Activated naive CD4-positive, alpha-beta T cell treated with anti-CD3 and anti-CD28 coated beads for 36 hours (primary cell): Measurements from ENCODE around the gene G6PC2. TPM values are rescaled to one million over a fixed set of nuclear protein-coding genes. Genes with fewer than 3 reads are reported as not detected.
A peak's percentile ranks its signal among the peaks of the same experiment; 100 is the strongest.

Experiments used
- CTCF ChIA-PET: fragments of 350-600 bp; sonication (Branson Sonifier 250); formaldehyde crosslinking; loops from one replicate; lab custom pipeline; 2021; ENCODE audit warnings: antibody characterized with exemption; lab: Charles Lee
- DNase-seq: peaks from one replicate; pipeline ENCODE4 v3.0.0-alpha.2; 2020
- H3K27ac Mint-ChIP-seq: one replicate; pipeline ENCODE4 v1.8.0; 2021; ENCODE audit warnings: mild to moderate bottlenecking, mixed read lengths
- H3K27me3 Mint-ChIP-seq: one replicate; pipeline ENCODE4 v1.8.0; 2021; ENCODE audit warnings: low read depth, mixed read lengths
- H3K36me3 Mint-ChIP-seq: one replicate; pipeline ENCODE4 v1.8.0; 2021; ENCODE audit warnings: low read depth, mixed read lengths
- H3K4me1 Mint-ChIP-seq: one replicate; pipeline ENCODE4 v1.8.0; 2021; ENCODE audit warnings: low read depth, mixed read lengths
- H3K4me3 Mint-ChIP-seq: one replicate; pipeline ENCODE4 v1.8.0; 2021; ENCODE audit warnings: mild to moderate bottlenecking, moderate library complexity, mixed read lengths
- H3K9me3 Mint-ChIP-seq: one replicate; pipeline ENCODE4 v1.8.0; 2021; ENCODE audit warnings: mixed read lengths
- intact Hi-C: fragments of 100-400 bp; cut with micrococcal nuclease; formaldehyde crosslinking; loops from one replicate; pipeline ENCODE4 v1.15.1; 2023
- total RNA-seq, 2 experiments: library from RNA; stranded (reverse); gene quantifications; one replicate each; pipeline ENCODE4 v1.2.3, GENCODE V29; 2021

G6PC2 gene
- total RNA-seq, 2 experiments from 2014 or later, result not detected

GRCh38 chr2:168884975-168885374, 16.1 kb upstream of the G6PC2 start:
- no peaks in the 10 kb centered on the region for H3K9me3 Mint-ChIP-seq
- H3K27ac Mint-ChIP-seq, result no peak overlapping the region
- no peak overlapping the region for H3K4me3 Mint-ChIP-seq
- peaks cover 12% of the 10 kb centered on the region for H3K4me1 Mint-ChIP-seq
- CTCF ChIA-PET, result no interaction called here
- peaks cover 24% of the 10 kb centered on the region for H3K36me3 Mint-ChIP-seq
- no peak for DNase-seq
- intact Hi-C loops, result no loop called here
- H3K27me3 Mint-ChIP-seq, result no peaks in the 10 kb centered on the region

- peak; percentile 5 for DNase-seq
- CTCF ChIA-PET, result no interaction called here
- Mint-ChIP-seq H3K27me3 (peaks cover 2% of the 10 kb centered on the region), H3K27ac (peak overlapping the region; percentile 90), H3K9me3 (no peaks in the 10 kb centered on the region), H3K36me3 (peaks cover 24% of the 10 kb centered on the region), H3K4me1 (peaks cover 13% of the 10 kb centered on the region), H3K4me3 (peak overlapping the region; percentile 100)
- intact Hi-C loops, result loop anchor here (1.0 to 5.0 kb wide), 3 partner anchors 11 to 803 kb away; partner anchors contain the start of genes CFAP210, PHOSPHO2 and STK39
Observed at GRCh38 chr2:168889635-168890005, 11.5 kb upstream of the G6PC2 start.

DNA sequence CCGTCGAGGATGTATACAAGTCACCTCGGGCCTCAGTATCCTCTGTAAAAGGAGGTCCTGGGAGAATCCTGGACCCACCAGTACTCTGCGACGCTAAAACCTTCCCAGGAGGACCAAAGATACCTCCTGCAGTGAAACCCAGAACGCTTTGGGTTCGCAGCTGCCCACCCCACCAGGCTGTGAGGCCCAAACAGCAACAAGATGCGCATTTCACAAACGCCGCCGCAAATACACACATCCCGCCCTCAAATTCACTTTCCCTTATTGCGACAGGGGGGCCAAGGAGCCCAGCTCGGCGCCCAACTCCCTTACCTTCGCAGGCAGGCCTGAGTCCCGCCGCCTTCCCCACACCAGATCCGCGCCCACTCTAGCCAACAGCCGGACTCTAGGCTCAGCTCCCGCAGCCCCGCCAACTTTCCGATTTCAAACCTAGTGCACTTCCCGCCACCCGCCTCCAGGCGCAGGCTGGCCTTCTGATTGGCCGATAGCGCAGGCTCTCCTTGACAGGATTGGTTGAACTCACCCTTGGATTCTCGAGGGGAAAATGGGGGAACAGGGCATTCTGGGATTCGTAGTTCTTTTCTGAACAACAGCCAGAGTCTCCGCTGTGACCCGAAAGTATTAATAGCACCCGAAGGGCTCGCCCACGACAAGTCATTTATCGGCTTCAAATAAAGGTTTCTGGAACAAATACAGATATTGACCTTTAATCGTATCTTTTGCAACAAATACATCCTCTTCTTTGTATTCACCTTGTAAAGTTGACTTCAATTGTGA, 10.9 kb upstream of the G6PC2 start, which contains the start of gene SPC25:
SPC25 (minus strand) TSS at position 425 of the 777 bp plus-strand sequence. CDS start 911 bp downstream, outside the sequence.
- CTCF ChIA-PET, result no interaction called here
- Mint-ChIP-seq H3K27me3 (peaks cover 2% of the 10 kb centered on the region), H3K36me3 (peaks cover 24% of the 10 kb centered on the region), H3K4me1 (peaks cover 11% of the 10 kb centered on the region), H3K27ac (peak within 1 kb of the TSS; percentile 90), H3K9me3 (no peaks in the 10 kb centered on the region), H3K4me3 (peak within 1 kb of the TSS; percentile 100)
- intact Hi-C loops, result loop anchor here (1.0 to 5.0 kb wide), 3 partner anchors 10 to 802 kb away; partner anchors contain the start of genes CFAP210, PHOSPHO2 and STK39
- DNase-seq, result peak; percentile 95

GRCh38 chr2:168892327-168892726, 8.8 kb upstream of the G6PC2 start:
- CTCF ChIA-PET, result no interaction called here

GRCh38 chr2:168894101-168894500, 7.0 kb upstream of the G6PC2 start:
- H3K36me3 Mint-ChIP-seq, result peaks cover 5% of the 10 kb centered on the region
- no peak overlapping the region for H3K27ac Mint-ChIP-seq
- H3K27me3 Mint-ChIP-seq, result peaks cover 2% of the 10 kb centered on the region
- H3K9me3 Mint-ChIP-seq, result no peaks in the 10 kb centered on the region
- DNase-seq, result no peak
- CTCF ChIA-PET, result no interaction called here
- H3K4me1 Mint-ChIP-seq, result peaks cover 6% of the 10 kb centered on the region
- intact Hi-C loops, result loop anchor here (5.0 kb wide), 2 partner anchors 647 to 798 kb away; partner anchors contain the start of genes CFAP210, PHOSPHO2 and STK39
- H3K4me3 Mint-ChIP-seq, result no peak overlapping the region

More at GRCh38 chr2:168892327-168892726, 8.8 kb upstream of the G6PC2 start:
- H3K9me3 Mint-ChIP-seq, result no peaks in the 10 kb centered on the region
- H3K27ac Mint-ChIP-seq, result no peak overlapping the region
- no peak for DNase-seq
- peaks cover 17% of the 10 kb centered on the region for H3K36me3 Mint-ChIP-seq
- H3K4me1 Mint-ChIP-seq, result peaks cover 6% of the 10 kb centered on the region
- no peak overlapping the region for H3K4me3 Mint-ChIP-seq
- intact Hi-C loops, result loop anchor here (5.0 kb wide), 2 partner anchors 645 to 800 kb away; partner anchors contain the start of genes CFAP210, PHOSPHO2 and STK39
- H3K27me3 Mint-ChIP-seq, result peaks cover 2% of the 10 kb centered on the region

DNA sequence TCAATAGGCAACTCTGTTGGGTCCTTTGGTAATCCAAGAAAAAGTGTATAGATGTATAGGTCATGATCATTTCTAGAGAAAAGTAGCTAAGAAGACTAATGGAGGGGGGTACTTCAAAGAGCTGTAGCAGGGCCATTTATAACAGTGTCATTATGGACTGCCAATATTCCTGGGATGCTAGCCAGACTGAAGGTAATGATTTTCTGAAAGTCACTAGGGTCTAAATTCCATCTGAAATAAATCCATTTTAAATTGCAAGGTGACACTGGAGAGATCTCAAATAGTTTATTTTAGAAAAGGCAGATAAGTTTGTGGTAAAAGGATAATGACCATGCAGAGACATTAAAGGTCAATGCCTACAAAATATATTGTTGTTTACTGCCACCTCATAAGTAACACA, 6.4 kb upstream of the G6PC2 start:
- CTCF ChIA-PET, result no interaction called here
- no peak for DNase-seq
- no peak overlapping the region for H3K4me3 Mint-ChIP-seq
- intact Hi-C loops, result loop anchor here (5.0 kb wide), 2 partner anchors 647 to 798 kb away; partner anchors contain the start of genes CFAP210, PHOSPHO2 and STK39
- H3K27ac Mint-ChIP-seq, result no peak overlapping the region
- H3K27me3 Mint-ChIP-seq, result peaks cover 2% of the 10 kb centered on the region
- H3K9me3 Mint-ChIP-seq, result no peaks in the 10 kb centered on the region
- H3K36me3 Mint-ChIP-seq, result peaks cover 4% of the 10 kb centered on the region
- H3K4me1 Mint-ChIP-seq, result peaks cover 4% of the 10 kb centered on the region

DNA sequence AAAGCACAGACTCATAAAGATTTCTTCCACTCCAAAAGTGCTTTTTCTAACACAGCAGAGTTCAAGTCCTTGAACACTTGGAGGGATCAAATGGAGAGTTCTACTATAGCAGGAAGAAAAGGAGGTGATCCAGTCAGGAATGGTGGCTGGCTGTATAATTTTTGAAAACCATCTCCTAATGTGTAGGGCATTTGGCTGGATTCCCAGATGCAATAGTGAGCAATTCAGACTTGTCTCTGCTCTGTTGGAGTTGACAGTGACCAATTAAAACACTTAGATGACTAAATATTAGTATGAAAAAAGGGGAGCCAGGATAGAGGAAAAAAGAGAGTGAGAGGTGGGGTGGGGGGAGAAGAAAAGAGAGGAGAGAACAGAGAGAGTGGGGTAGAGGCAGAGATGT, 5.3 kb upstream of the G6PC2 start:
- no peak overlapping the region for H3K27ac Mint-ChIP-seq
- intact Hi-C loops, result no loop called here
- peaks cover under 1% of the 10 kb centered on the region for H3K4me1 Mint-ChIP-seq
- CTCF ChIA-PET, result no interaction called here
- peaks cover 2% of the 10 kb centered on the region for H3K27me3 Mint-ChIP-seq
- no peaks in the 10 kb centered on the region for H3K36me3 Mint-ChIP-seq
- no peak for DNase-seq
- H3K9me3 Mint-ChIP-seq, result no peaks in the 10 kb centered on the region
- H3K4me3 Mint-ChIP-seq, result no peak overlapping the region

DNA sequence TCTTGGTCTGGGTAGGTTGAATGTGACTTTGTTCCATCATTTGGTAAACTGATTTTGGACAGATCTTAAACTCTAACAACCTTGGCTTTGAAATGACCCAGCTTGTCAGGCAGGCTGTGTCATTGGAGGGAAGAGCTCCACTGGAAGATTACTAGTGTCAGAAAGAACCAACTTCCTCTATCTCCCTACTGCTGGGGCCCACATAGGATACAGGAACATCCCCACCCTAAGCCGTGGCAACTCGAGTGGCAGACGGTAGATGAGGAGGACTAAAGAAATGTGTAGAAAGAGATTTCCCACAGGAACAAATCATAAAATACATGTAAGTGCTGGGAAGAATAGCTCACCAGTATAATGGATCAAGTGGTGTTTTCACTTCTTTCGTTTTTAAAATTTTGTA, 4.3 kb upstream of the G6PC2 start:
- Mint-ChIP-seq H3K27ac (no peak overlapping the region), H3K4me3 (no peak overlapping the region), H3K27me3 (no peaks in the 10 kb centered on the region), H3K9me3 (no peaks in the 10 kb centered on the region), H3K36me3 (no peaks in the 10 kb centered on the region), H3K4me1 (no peaks in the 10 kb centered on the region)
- CTCF ChIA-PET, result no interaction called here
- intact Hi-C loops, result no loop called here
- no peak for DNase-seq

DNA sequence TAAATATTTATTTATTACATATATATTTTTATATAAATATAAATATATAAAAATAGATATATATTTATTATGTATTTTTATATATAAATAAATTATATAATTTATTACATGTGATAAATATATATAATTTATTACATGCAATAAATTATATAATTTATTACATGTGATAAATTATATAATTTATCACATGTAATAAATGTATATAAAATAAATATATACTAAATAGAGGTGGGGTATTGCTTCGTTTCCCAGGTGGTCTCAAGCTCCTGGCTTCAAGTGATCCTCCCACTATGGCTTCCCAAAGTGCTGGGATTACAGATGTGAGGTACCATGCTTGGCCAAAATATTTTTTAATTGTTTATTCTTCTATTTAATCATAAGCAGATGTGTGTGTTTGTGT, 3.6 kb upstream of the G6PC2 start:
- no peak for DNase-seq
- Mint-ChIP-seq H3K36me3 (no peaks in the 10 kb centered on the region), H3K4me3 (no peak overlapping the region), H3K9me3 (no peaks in the 10 kb centered on the region), H3K4me1 (no peaks in the 10 kb centered on the region), H3K27me3 (no peaks in the 10 kb centered on the region), H3K27ac (no peak overlapping the region)
- intact Hi-C loops, result no loop called here
- CTCF ChIA-PET, result no interaction called here

DNA sequence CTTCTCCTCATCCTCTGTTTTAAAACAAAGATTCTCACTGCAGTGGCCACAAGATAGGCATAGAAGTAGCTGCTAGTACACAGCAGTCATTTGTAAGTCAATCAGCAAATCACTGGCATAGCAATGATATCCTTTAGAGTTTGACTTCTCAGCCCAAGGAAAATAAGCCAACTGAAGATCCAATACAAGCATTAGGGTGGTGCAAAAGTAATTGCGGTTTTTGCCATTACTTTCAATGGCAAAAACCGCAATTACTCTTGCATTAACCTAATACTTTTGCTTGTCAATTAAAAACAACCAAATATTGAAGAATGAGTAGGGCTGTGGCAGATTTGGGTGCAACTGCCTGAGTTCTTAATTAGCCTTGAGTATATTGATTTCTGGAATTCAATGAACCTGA, 2.8 kb downstream of the G6PC2 start:
- H3K27me3 Mint-ChIP-seq, result peaks cover 17% of the 10 kb centered on the region
- H3K4me3 Mint-ChIP-seq, result no peak overlapping the region
- no peaks in the 10 kb centered on the region for H3K36me3 Mint-ChIP-seq
- H3K27ac Mint-ChIP-seq, result no peak overlapping the region
- H3K4me1 Mint-ChIP-seq, result no peaks in the 10 kb centered on the region
- no peak for DNase-seq
- H3K9me3 Mint-ChIP-seq, result no peaks in the 10 kb centered on the region
- intact Hi-C loops, result no loop called here
- CTCF ChIA-PET, result no interaction called here

DNA sequence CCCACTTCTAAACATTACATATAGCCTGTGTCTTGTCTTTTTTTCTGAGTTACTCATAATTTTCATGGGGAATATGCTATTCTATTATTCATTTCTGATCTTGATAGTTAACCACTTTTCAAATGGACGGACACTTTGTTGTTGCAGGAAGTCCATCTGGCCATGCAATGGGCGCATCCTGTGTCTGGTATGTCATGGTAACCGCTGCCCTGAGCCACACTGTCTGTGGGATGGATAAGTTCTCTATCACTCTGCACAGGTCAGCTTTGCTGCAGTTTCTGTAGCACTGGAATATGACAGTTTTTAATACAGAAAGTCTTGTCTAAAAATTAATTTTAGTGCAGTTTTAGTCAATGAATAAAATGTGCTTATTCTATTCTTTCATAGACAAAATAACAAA, 3.3 kb downstream of the G6PC2 start:
- H3K27ac Mint-ChIP-seq, result no peak overlapping the region
- intact Hi-C loops, result no loop called here
- CTCF ChIA-PET, result no interaction called here
- no peak for DNase-seq
- H3K9me3 Mint-ChIP-seq, result no peaks in the 10 kb centered on the region
- H3K27me3 Mint-ChIP-seq, result peaks cover 17% of the 10 kb centered on the region
- H3K4me1 Mint-ChIP-seq, result no peaks in the 10 kb centered on the region
- no peak overlapping the region for H3K4me3 Mint-ChIP-seq
- no peaks in the 10 kb centered on the region for H3K36me3 Mint-ChIP-seq

DNA sequence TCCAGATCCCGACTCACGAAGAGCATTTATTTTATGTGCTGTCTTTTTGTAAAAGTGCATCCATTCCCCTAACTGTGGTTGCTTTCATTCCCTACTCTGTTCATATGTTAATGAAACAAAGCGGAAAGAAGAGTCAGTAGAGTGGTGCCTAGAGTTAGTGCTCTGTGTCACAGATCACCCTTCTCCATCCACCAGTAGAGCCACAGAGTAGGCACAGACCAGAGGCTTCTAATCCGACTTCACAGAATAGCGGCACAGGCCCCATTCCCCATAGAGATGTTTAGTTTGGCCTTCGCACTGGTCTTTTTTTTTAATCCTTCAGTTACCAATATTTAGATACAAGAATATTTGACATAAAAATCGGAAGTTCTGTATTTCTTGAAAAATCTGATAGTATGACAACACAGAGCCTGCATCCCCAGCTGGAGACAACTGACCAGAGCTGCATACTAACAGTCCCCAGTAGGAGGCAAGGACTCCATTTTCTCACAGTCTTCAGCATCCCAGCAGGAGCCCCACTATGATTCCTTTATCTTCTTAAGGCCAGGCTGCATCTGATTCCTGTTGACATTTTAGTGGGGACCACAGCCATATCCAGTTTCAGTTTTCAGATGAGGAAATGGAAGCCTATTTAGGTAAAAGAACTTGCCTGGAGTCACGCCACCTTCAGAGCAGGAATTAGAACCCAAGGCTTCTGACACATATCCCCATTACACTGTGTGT, 7.0 kb downstream of the G6PC2 start:
- CTCF ChIA-PET, result no interaction called here

More for the DNA sequence above, 7.0 kb downstream of the G6PC2 start:
- Mint-ChIP-seq H3K27me3 (peaks cover 30% of the 10 kb centered on the region), H3K27ac (no peak overlapping the region), H3K36me3 (no peaks in the 10 kb centered on the region), H3K4me3 (no peak overlapping the region), H3K9me3 (no peaks in the 10 kb centered on the region), H3K4me1 (peaks cover 6% of the 10 kb centered on the region)
- DNase-seq, result no peak
- intact Hi-C loops, result no loop called here
